Measurements from ENCODE around the gene IBA57. TPM values are rescaled to one million over a fixed set of nuclear protein-coding genes. Genes with fewer than 3 reads are reported as not detected.
A peak's percentile ranks its signal among the peaks of the same experiment; 100 is the strongest.

Gene IBA57
- total RNA-seq, 4 donors from 2014 or later: 4.9 to 15.7 (median 12.3) TPM

GRCh38 chr1:228177721-228178710, 12.4 kb downstream of the IBA57 start:
- intact Hi-C loops (cut with DNase I; ENCODE audit: low total_unique reads): no loop called here
- Histone ChIP-seq H3K36me3 (peaks cover 0 to 10% of the 10 kb centered on the region in 2 donors), H3K4me1 (peaks cover 13% of the 10 kb centered on the region in 2 donors), H3K4me3 (no peak overlapping the region), H3K27me3 (no peaks in the 10 kb centered on the region), H3K9me3 (no peaks in the 10 kb centered on the region), H3K27ac (peak overlapping the region in 2 of 4 donors; percentile 25 to 46)
- in situ Hi-C loops (cut with MboI; ENCODE audit: low sequenced_read_pairs in 4 of 4): no loop called here
- ATAC-seq (no peak), DNase-seq (no peak)
- TF ChIP-seq POLR2A (IDR thresholded peaks at IDR 0.05): no peak
- TF ChIP-seq CTCF (IDR thresholded peaks at IDR 0.05 in 4 of 5, conservative IDR thresholded peaks at IDR 0.05 in 1 of 5): no peak

GRCh38 chr1:228178737-228179684, 13.4 kb downstream of the IBA57 start:
- intact Hi-C loops (cut with DNase I; ENCODE audit: low total_unique reads) (no loop called here), in situ Hi-C loops (cut with MboI; ENCODE audit: low sequenced_read_pairs in 4 of 4) (no loop called here)
- Histone ChIP-seq H3K4me3 (no peak overlapping the region), H3K27me3 (no peaks in the 10 kb centered on the region), H3K9me3 (no peaks in the 10 kb centered on the region), H3K36me3 (peaks cover 0 to 10% of the 10 kb centered on the region in 2 donors), H3K27ac (peak overlapping the region in 3 of 4 donors; percentile 19 to 46 (median 25)), H3K4me1 (peaks cover 13% of the 10 kb centered on the region in 2 donors)
- DNase-seq (no peak), ATAC-seq (no peak)
- TF ChIP-seq POLR2A (IDR thresholded peaks at IDR 0.05) (no peak), CTCF (IDR thresholded peaks at IDR 0.05 in 4 of 5, conservative IDR thresholded peaks at IDR 0.05 in 1 of 5) (no peak)

GRCh38 chr1:228180271-228180958, 14.8 kb downstream of the IBA57 start:
- DNase-seq (no peak), ATAC-seq (no peak)
- Histone ChIP-seq H3K4me1 (peaks cover 13% of the 10 kb centered on the region in 2 donors), H3K36me3 (peaks cover 0 to 2% of the 10 kb centered on the region in 2 donors), H3K4me3 (no peak overlapping the region), H3K27me3 (no peaks in the 10 kb centered on the region), H3K27ac (peak overlapping the region; percentile 61 to 69 (median 66)), H3K9me3 (no peaks in the 10 kb centered on the region)
- in situ Hi-C loops (cut with MboI; ENCODE audit: low sequenced_read_pairs in 4 of 4) (no loop called here), intact Hi-C loops (cut with DNase I; ENCODE audit: low total_unique reads) (loop anchor here (5.0 kb wide), 1 partner anchor 48 kb away; no protein-coding TSS in a partner anchor)
- TF ChIP-seq POLR2A (IDR thresholded peaks at IDR 0.05) (no peak), CTCF (IDR thresholded peaks at IDR 0.05 in 4 of 5, conservative IDR thresholded peaks at IDR 0.05 in 1 of 5) (peak in 1 of 5 experiments; percentile 32)
